WTC11 (cell line): ENCODE data around the gene MEGF11. TPM values are rescaled to one million over a fixed set of nuclear protein-coding genes. Genes with fewer than 3 reads are reported as not detected.

Experiments
- ATAC-seq: fragments of 200-7000 bp; cut with Tn5 transposase; 2 replicates; pipeline ENCODE4 v1.10.0; 2021; ENCODE audit warnings: mild to moderate bottlenecking, moderate library complexity
- CTCF ChIA-PET: fragments of 300-600 bp; sonication (Branson Sonifier 250); formaldehyde crosslinking; loops from one replicate; lab custom pipeline; 2021; ENCODE audit warnings: antibody characterized with exemption; lab: Charles Lee
- POLR2A ChIA-PET: fragments of 350-600 bp; sonication (Branson Sonifier 250); formaldehyde crosslinking; loops from one replicate; lab custom pipeline; 2021; ENCODE audit warnings: antibody characterized with exemption; lab: Charles Lee
- DNase-seq: peaks from one replicate; pipeline ENCODE4 v3.0.0; 2021; ENCODE audit warnings: low spot score
- H3K27ac Mint-ChIP-seq: 2 replicates; pipeline ENCODE4 v1.8.0; 2021; ENCODE audit warnings: mixed read lengths
- H3K27me3 Mint-ChIP-seq: 2 replicates; pipeline ENCODE4 v1.8.0; 2021; ENCODE audit warnings: low read depth, mild to moderate bottlenecking, moderate library complexity, mixed read lengths
- H3K36me3 Mint-ChIP-seq: 2 replicates; pipeline ENCODE4 v1.8.0; 2021; ENCODE audit warnings: mixed read lengths
- H3K4me1 Mint-ChIP-seq: 2 replicates; pipeline ENCODE4 v1.8.0; 2022; ENCODE audit warnings: mixed read lengths
- H3K4me3 Mint-ChIP-seq: 2 replicates; pipeline ENCODE4 v1.8.0; 2021; ENCODE audit warnings: mild to moderate bottlenecking, moderate library complexity, mixed read lengths
- H3K9me3 Mint-ChIP-seq: 2 replicates; pipeline ENCODE4 v1.8.0; 2021; ENCODE audit warnings: mixed read lengths
- ARID4B ChIP-seq: sonication (generic); formaldehyde crosslinking; IDR thresholded peaks from 2 replicates; pipeline ENCODE4 v1.8.0; 2023; ENCODE audit warnings: missing genetic modification reagents, mild to moderate bottlenecking, borderline replicate concordance
- EMX1 ChIP-seq: fragments of 250-450 bp; sonication (Bioruptor Pico); IDR thresholded peaks from 2 replicates; pipeline ENCODE4 v1.8.0; 2021; ENCODE audit warnings: mild to moderate bottlenecking
- FOXJ3 ChIP-seq: sonication (generic); formaldehyde crosslinking; IDR thresholded peaks from 2 replicates; pipeline ENCODE4 v1.9.0; 2021; ENCODE audit warnings: missing genetic modification reagents, mild to moderate bottlenecking, borderline replicate concordance
- MLX ChIP-seq: sonication (generic); formaldehyde crosslinking; IDR thresholded peaks from 2 replicates; pipeline ENCODE4 v1.8.1; 2023; ENCODE audit warnings: mild to moderate bottlenecking, missing genetic modification reagents, moderate library complexity
- MXD4 ChIP-seq: fragments of 250-450 bp; sonication (Bioruptor Pico); IDR thresholded peaks from 2 replicates; pipeline ENCODE4 v1.8.0; 2021; ENCODE audit warnings: mild to moderate bottlenecking, moderate library complexity, borderline replicate concordance
- NFE2L1 ChIP-seq: sonication (generic); formaldehyde crosslinking; IDR thresholded peaks from 2 replicates; pipeline ENCODE4 v1.8.1; 2023; ENCODE audit warnings: missing genetic modification reagents
- NFYB ChIP-seq: sonication (generic); formaldehyde crosslinking; conservative IDR thresholded peaks from 2 replicates; pipeline ENCODE4 v1.8.0; 2022; ENCODE audit warnings: low read depth, missing genetic modification reagents
- TEAD1 ChIP-seq: sonication (generic); formaldehyde crosslinking; IDR thresholded peaks from 2 replicates; pipeline ENCODE4 v1.8.0; 2022; ENCODE audit warnings: mild to moderate bottlenecking, missing genetic modification reagents
- TEAD4 ChIP-seq: sonication (generic); formaldehyde crosslinking; IDR thresholded peaks from 2 replicates; pipeline ENCODE4 v1.8.0; 2022; ENCODE audit warnings: mild to moderate bottlenecking, missing genetic modification reagents
- ZBTB43 ChIP-seq: sonication (generic); formaldehyde crosslinking; IDR thresholded peaks from 2 replicates; pipeline ENCODE4 v1.8.1; 2023; ENCODE audit warnings: mild to moderate bottlenecking, missing genetic modification reagents
- ZMAT4 ChIP-seq: fragments of 250-450 bp; sonication (Bioruptor Pico); IDR thresholded peaks from 2 replicates; pipeline ENCODE4 v1.9.0; 2021; ENCODE audit warnings: mild to moderate bottlenecking
- ZNF138 ChIP-seq: sonication (generic); formaldehyde crosslinking; conservative IDR thresholded peaks from 2 replicates; pipeline ENCODE4 v1.8.1; 2022; ENCODE audit warnings: mild to moderate bottlenecking, moderate library complexity, missing genetic modification reagents
- ZNF416 ChIP-seq: fragments of 250-450 bp; sonication (Bioruptor Pico); IDR thresholded peaks from 2 replicates; pipeline ENCODE4 v1.9.0; 2021; ENCODE audit warnings: mild to moderate bottlenecking, inconsistent platforms
- total RNA-seq: library from RNA; stranded (reverse); gene quantifications from 3 replicates; pipeline ENCODE4 v1.2.3, GENCODE V29; 2021
- TF ChIP-seq, protein P1 (sequence below): sonication (generic); formaldehyde crosslinking; IDR thresholded peaks from 2 replicates; pipeline ENCODE4 v1.8.1; 2023; ENCODE audit warnings: mild to moderate bottlenecking, missing genetic modification reagents, borderline replicate concordance
- TF ChIP-seq, protein P2 (sequence below): fragments of 250-450 bp; sonication (Bioruptor Pico); IDR thresholded peaks from 2 replicates; pipeline ENCODE4 v1.9.0; 2021; ENCODE audit warnings: mild to moderate bottlenecking, borderline replicate concordance

The MEGF11 gene
- total RNA-seq, 1 experiment from 2014 or later = 3.3 TPM

GRCh38 chr15:65929573-65929972, 324.0 kb downstream of the MEGF11 start (continued):
- TF ChIP-seq, protein P1, sequence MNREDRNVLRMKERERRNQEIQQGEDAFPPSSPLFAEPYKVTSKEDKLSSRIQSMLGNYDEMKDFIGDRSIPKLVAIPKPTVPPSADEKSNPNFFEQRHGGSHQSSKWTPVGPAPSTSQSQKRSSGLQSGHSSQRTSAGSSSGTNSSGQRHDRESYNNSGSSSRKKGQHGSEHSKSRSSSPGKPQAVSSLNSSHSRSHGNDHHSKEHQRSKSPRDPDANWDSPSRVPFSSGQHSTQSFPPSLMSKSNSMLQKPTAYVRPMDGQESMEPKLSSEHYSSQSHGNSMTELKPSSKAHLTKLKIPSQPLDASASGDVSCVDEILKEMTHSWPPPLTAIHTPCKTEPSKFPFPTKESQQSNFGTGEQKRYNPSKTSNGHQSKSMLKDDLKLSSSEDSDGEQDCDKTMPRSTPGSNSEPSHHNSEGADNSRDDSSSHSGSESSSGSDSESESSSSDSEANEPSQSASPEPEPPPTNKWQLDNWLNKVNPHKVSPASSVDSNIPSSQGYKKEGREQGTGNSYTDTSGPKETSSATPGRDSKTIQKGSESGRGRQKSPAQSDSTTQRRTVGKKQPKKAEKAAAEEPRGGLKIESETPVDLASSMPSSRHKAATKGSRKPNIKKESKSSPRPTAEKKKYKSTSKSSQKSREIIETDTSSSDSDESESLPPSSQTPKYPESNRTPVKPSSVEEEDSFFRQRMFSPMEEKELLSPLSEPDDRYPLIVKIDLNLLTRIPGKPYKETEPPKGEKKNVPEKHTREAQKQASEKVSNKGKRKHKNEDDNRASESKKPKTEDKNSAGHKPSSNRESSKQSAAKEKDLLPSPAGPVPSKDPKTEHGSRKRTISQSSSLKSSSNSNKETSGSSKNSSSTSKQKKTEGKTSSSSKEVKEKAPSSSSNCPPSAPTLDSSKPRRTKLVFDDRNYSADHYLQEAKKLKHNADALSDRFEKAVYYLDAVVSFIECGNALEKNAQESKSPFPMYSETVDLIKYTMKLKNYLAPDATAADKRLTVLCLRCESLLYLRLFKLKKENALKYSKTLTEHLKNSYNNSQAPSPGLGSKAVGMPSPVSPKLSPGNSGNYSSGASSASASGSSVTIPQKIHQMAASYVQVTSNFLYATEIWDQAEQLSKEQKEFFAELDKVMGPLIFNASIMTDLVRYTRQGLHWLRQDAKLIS = no peak
- no peak for TF ChIP-seq ZNF138 (CRISPR knock-in tag)
- no peak for TF ChIP-seq NFYB (CRISPR knock-in tag)
- TF ChIP-seq MLX (CRISPR knock-in tag) = no peak
- no peak for TF ChIP-seq EMX1 (CRISPR knock-in tag)
- no peak for TF ChIP-seq ZNF416 (CRISPR knock-in tag)
- TF ChIP-seq FOXJ3 (CRISPR knock-in tag) = no peak
- TF ChIP-seq MXD4 (CRISPR knock-in tag) = no peak
- no peak for TF ChIP-seq ZBTB43 (CRISPR knock-in tag)
- no peak for TF ChIP-seq NFE2L1 (CRISPR knock-in tag)

DNA sequence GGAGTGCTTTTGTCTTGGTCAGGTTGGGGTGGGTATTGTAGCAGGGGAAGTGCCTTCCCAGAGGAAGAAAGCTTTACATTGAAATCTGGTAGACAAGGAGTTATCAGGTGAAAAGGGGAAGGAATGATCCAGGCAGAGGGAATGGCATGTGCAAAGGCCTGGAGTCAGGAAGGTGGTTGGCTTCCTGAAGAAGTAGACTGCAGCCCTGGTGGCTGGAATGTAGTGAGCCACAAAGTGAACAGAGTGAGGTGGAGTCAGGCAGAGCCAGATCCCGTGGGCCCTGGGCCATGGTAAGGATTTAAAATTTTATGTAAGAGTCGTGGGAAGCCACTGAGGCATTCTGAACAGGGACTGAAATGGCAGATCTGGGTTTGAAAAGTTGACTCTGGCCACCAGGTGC, 326.0 kb downstream of the MEGF11 start:
- no peak overlapping the region for H3K27ac Mint-ChIP-seq
- no peaks in the 10 kb centered on the region for H3K36me3 Mint-ChIP-seq
- peak; percentile 73 for ATAC-seq
- no peaks in the 10 kb centered on the region for H3K27me3 Mint-ChIP-seq
- POLR2A ChIA-PET = no interaction called here
- DNase-seq = no peak
- CTCF ChIA-PET = interaction anchor here (0.6 to 0.9 kb wide), 2 partner anchors 82 to 224 kb away, joined by 3 read pairs; no protein-coding TSS in a partner anchor
- H3K4me1 Mint-ChIP-seq = peaks cover 4% of the 10 kb centered on the region; the same call in 1 of the 2 replicates
- TF ChIP-seq TEAD1 (CRISPR knock-in tag) (peak; percentile 74; the same call in 1 of the 2 replicates), TEAD4 (CRISPR knock-in tag) (0 out of 2 replicates have a peak, but pooled peaks have one; percentile 75), ZMAT4 (CRISPR knock-in tag) (no peak), ARID4B (CRISPR knock-in tag) (no peak)
- TF ChIP-seq, protein P2, sequence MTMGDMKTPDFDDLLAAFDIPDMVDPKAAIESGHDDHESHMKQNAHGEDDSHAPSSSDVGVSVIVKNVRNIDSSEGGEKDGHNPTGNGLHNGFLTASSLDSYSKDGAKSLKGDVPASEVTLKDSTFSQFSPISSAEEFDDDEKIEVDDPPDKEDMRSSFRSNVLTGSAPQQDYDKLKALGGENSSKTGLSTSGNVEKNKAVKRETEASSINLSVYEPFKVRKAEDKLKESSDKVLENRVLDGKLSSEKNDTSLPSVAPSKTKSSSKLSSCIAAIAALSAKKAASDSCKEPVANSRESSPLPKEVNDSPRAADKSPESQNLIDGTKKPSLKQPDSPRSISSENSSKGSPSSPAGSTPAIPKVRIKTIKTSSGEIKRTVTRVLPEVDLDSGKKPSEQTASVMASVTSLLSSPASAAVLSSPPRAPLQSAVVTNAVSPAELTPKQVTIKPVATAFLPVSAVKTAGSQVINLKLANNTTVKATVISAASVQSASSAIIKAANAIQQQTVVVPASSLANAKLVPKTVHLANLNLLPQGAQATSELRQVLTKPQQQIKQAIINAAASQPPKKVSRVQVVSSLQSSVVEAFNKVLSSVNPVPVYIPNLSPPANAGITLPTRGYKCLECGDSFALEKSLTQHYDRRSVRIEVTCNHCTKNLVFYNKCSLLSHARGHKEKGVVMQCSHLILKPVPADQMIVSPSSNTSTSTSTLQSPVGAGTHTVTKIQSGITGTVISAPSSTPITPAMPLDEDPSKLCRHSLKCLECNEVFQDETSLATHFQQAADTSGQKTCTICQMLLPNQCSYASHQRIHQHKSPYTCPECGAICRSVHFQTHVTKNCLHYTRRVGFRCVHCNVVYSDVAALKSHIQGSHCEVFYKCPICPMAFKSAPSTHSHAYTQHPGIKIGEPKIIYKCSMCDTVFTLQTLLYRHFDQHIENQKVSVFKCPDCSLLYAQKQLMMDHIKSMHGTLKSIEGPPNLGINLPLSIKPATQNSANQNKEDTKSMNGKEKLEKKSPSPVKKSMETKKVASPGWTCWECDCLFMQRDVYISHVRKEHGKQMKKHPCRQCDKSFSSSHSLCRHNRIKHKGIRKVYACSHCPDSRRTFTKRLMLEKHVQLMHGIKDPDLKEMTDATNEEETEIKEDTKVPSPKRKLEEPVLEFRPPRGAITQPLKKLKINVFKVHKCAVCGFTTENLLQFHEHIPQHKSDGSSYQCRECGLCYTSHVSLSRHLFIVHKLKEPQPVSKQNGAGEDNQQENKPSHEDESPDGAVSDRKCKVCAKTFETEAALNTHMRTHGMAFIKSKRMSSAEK = no peak
- TF ChIP-seq, all 79 proteins: peak for 2
- no peaks in the 10 kb centered on the region for H3K9me3 Mint-ChIP-seq
- H3K4me3 Mint-ChIP-seq = no peak overlapping the region
